HUES48 (cell line): ENCODE measurements around the gene KBTBD13.
"Not testable (repeated sequence)": the region's sequence is repeated elsewhere in the genome, so short reads cannot be mapped to it uniquely, and the experiment has no call there.

Source experiments
- H3K27ac ChIP-seq: one replicate; pipeline ENCODE4 v1.7.0; 2013; ENCODE audit warnings: low read depth, low read length, inconsistent platforms
- H3K27me3 ChIP-seq: 2 replicates; pipeline ENCODE4 v1.6.1; 2013; ENCODE audit warnings: mild to moderate bottlenecking, low read length; ENCODE audit not compliant: control insufficient read depth, insufficient read depth
- H3K36me3 ChIP-seq: 2 replicates; pipeline ENCODE4 v1.6.1; 2013; ENCODE audit warnings: low read length; ENCODE audit not compliant: control insufficient read depth, insufficient read depth
- H3K4me1 ChIP-seq: 2 replicates; pipeline ENCODE4 v1.6.1; 2013; ENCODE audit warnings: mild to moderate bottlenecking, low read length; ENCODE audit not compliant: control insufficient read depth, insufficient read depth
- H3K4me3 ChIP-seq: 2 replicates; pipeline ENCODE4 v1.5.1; 2013; ENCODE audit warnings: mild to moderate bottlenecking, low read depth, low read length
- H3K9ac ChIP-seq: 2 replicates; pipeline ENCODE4 v1.6.1; 2013; ENCODE audit warnings: mild to moderate bottlenecking, low read depth, low read length, moderate library complexity
- H3K9me3 ChIP-seq: 2 replicates; pipeline ENCODE4 v1.6.1; 2013; ENCODE audit warnings: low read length; ENCODE audit not compliant: control insufficient read depth, insufficient read depth

KBTBD13 gene

GRCh38 chr15:65099801-65100200, 23.3 kb downstream of the KBTBD13 start:
- not testable (repeated sequence) for H3K4me1 ChIP-seq, H3K9ac ChIP-seq, H3K27ac ChIP-seq, H3K4me3 ChIP-seq, H3K36me3 ChIP-seq, H3K9me3 ChIP-seq
- H3K27me3 ChIP-seq: peaks cover 10% of the 10 kb centered on the region; the same call in 1 of the 2 replicates

- H3K27me3 ChIP-seq: peaks cover 10% of the 10 kb centered on the region; the same call in 1 of the 2 replicates
- H3K36me3 ChIP-seq: peaks cover 6% of the 10 kb centered on the region; the same call in 1 of the 2 replicates
- H3K4me3 ChIP-seq: no peak overlapping the region
Observed at GRCh38 chr15:65100442-65100841, 23.9 kb downstream of the KBTBD13 start.

DNA sequence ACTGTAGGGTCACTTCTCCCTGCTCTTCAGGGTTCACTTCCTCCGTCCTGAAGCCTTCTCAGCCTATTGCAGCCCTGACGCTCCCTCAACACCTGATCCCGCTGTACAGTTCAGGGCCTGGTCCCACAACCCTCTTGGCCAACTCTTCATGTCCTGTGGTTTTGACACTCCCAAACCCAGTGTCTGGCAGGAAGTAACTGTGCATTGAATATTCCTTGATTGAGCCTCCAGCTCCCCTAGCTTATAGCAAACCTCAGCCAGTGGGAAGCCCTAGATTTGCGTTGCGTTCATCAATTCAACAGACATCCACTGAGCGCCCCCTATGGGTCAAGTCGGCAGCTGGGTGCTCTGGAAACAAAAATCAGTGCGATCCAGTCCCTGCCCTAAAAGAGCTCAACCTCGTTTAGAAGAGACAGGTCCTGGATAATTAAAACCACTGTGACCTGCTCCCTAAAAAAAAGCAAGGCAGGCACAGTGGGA, 24.9 kb downstream of the KBTBD13 start:
- H3K4me3 ChIP-seq: peak overlapping the region; percentile 63
- peaks cover 6% of the 10 kb centered on the region; the same call in 1 of the 2 replicates for H3K36me3 ChIP-seq

More at GRCh38 chr15:65100442-65100841, 23.9 kb downstream of the KBTBD13 start:
- Histone ChIP-seq H3K4me1 (no peaks in the 10 kb centered on the region; the same call in 1 of the 2 replicates), H3K27ac (no peak overlapping the region), H3K9me3 (no peaks in the 10 kb centered on the region), H3K9ac (no peak overlapping the region)

GRCh38 chr15:65101891-65102708, 25.6 kb downstream of the KBTBD13 start:
- Histone ChIP-seq H3K27me3 (peaks cover 10% of the 10 kb centered on the region; the same call in 1 of the 2 replicates), H3K27ac (no peak overlapping the region), H3K4me3 (peak overlapping the region; percentile 63)

More for the DNA sequence above, 24.9 kb downstream of the KBTBD13 start:
- Histone ChIP-seq H3K27ac (no peak overlapping the region), H3K4me1 (no peaks in the 10 kb centered on the region; the same call in 1 of the 2 replicates), H3K9me3 (no peaks in the 10 kb centered on the region), H3K27me3 (peaks cover 10% of the 10 kb centered on the region; the same call in 1 of the 2 replicates), H3K9ac (peak overlapping the region; percentile 32; the same call in 1 of the 2 replicates)

DNA sequence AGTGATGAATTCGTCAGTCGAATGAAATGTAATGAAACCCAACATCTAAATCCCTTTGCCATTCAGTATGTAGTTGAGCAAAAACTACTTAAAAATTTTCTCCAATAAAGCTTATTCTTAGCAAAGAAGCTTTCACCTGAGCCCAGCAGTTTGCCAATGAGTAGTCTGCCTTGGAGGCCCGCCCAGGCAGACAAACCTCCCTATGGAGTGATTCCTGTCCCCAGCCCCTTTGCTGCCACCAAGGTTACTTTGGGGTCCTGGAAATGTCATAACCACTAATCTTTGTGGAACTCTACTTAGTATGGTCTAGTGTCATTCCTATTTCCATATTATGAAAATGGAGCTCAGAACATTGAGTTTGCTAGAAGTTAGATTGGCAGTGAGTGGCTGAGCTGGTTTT, 26.4 kb downstream of the KBTBD13 start:
- Histone ChIP-seq H3K36me3 (peaks cover 6% of the 10 kb centered on the region; the same call in 1 of the 2 replicates), H3K9me3 (no peaks in the 10 kb centered on the region), H3K27ac (no peak overlapping the region), H3K4me3 (no peak overlapping the region), H3K4me1 (no peaks in the 10 kb centered on the region; the same call in 1 of the 2 replicates), H3K9ac (no peak overlapping the region), H3K27me3 (peaks cover 10% of the 10 kb centered on the region; the same call in 1 of the 2 replicates)

More at GRCh38 chr15:65101891-65102708, 25.6 kb downstream of the KBTBD13 start:
- Histone ChIP-seq H3K9me3 (no peaks in the 10 kb centered on the region), H3K9ac (peak overlapping the region; percentile 36; the same call in 1 of the 2 replicates), H3K4me1 (no peaks in the 10 kb centered on the region; the same call in 1 of the 2 replicates), H3K36me3 (peaks cover 6% of the 10 kb centered on the region; the same call in 1 of the 2 replicates)

GRCh38 chr15:65105038-65105437, 28.5 kb downstream of the KBTBD13 start:
- no peak overlapping the region for H3K9ac ChIP-seq
- H3K36me3 ChIP-seq: no peaks in the 10 kb centered on the region
- no peaks in the 10 kb centered on the region for H3K9me3 ChIP-seq
- H3K27me3 ChIP-seq: peaks cover 10% of the 10 kb centered on the region; the same call in 1 of the 2 replicates
- no peak overlapping the region for H3K27ac ChIP-seq
- H3K4me1 ChIP-seq: no peaks in the 10 kb centered on the region; the same call in 1 of the 2 replicates
- H3K4me3 ChIP-seq: no peak overlapping the region

GRCh38 chr15:65106011-65106590, 29.6 kb downstream of the KBTBD13 start:
- Histone ChIP-seq H3K27me3 (peaks cover 10% of the 10 kb centered on the region; the same call in 1 of the 2 replicates), H3K27ac (no peak overlapping the region), H3K9me3 (no peaks in the 10 kb centered on the region), H3K9ac (no peak overlapping the region), H3K4me3 (no peak overlapping the region), H3K4me1 (no peaks in the 10 kb centered on the region; the same call in 1 of the 2 replicates), H3K36me3 (no peaks in the 10 kb centered on the region)

DNA sequence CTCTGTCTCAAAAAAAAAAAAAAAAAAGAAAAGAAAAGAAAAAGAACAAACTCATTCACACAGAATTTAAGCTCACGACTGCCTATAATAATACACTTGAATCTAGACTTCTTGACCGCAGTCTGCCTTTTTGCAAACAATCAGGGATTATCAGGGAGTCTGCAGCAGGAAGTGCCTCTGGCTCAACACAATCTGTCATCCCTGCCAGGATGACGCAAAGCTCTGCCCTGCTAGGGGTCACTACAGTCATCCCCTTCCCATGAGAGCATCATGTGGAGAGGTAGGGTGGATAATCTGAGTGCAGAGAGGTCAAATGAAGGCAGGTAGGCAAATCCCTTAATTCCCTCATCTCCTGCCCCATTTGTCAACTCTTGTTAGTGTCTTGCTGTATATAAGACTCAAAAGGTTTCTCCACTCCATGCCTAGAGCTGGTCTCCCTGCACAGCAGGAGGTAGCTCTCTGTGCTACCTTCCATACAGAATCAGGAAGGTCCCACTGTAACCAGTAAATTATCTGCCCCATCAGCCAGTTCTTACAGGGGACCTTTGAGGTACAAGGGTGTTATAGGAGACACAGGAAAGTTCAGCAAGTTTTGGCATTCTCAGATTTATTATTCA, 34.2 kb downstream of the KBTBD13 start:
- Histone ChIP-seq H3K4me3 (no peak overlapping the region), H3K27ac (no peak overlapping the region), H3K4me1 (no peaks in the 10 kb centered on the region), H3K36me3 (peaks cover 5% of the 10 kb centered on the region; the same call in 1 of the 2 replicates), H3K9me3 (no peaks in the 10 kb centered on the region), H3K27me3 (no peaks in the 10 kb centered on the region), H3K9ac (no peak overlapping the region)

DNA sequence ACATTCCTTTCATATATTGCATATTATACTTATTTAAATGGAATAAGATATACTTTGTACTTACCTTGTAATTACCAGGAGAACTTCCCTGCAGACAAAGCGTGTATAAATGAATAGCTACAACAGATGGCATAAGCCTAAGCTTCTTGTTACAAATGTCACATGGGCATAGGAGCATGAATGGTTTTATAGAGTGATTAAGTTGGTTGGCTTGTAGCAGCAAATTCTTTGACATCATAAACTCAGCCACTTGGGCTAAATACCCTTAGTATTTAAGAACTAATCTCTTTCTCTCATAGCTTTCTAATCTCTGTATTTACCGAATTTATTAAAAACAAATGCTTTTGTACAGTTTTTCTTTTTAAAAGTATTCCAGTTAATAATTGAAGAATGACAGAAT, 38.5 kb downstream of the KBTBD13 start, which contains the start of gene UBAP1L:
Gene UBAP1L (minus strand): TSS at position 115 of the 400 bp plus-strand sequence. CDS start 8,985 bp downstream, outside the sequence.
- Histone ChIP-seq H3K4me3 (no peak within 1 kb of the TSS), H3K4me1 (no peaks in the 10 kb centered on the region), H3K27ac (no peak within 1 kb of the TSS), H3K27me3 (no peaks in the 10 kb centered on the region), H3K9ac (no peak within 1 kb of the TSS), H3K36me3 (peaks cover 40% of the 10 kb centered on the region), H3K9me3 (no peaks in the 10 kb centered on the region)

GRCh38 chr15:65115542-65115941, 39.0 kb downstream of the KBTBD13 start:
- no peak overlapping the region for H3K4me3 ChIP-seq
- H3K36me3 ChIP-seq: peaks cover 40% of the 10 kb centered on the region
- no peaks in the 10 kb centered on the region for H3K4me1 ChIP-seq
- no peaks in the 10 kb centered on the region for H3K9me3 ChIP-seq
- no peak overlapping the region for H3K27ac ChIP-seq
- H3K27me3 ChIP-seq: no peaks in the 10 kb centered on the region
- no peak overlapping the region for H3K9ac ChIP-seq
